Activated naive CD8-positive, alpha-beta T cell treated with anti-CD3 and anti-CD28 coated beads, Interleukin-2, amount 50 U/mL, for 16 hours (primary cell): ENCODE results near the gene NUP93.

Source experiments
- DNase-seq: peaks from one replicate; pipeline ENCODE4 v3.0.0-alpha.2; 2020; ENCODE audit warnings: low read depth, low spot score

NUP93 gene

GRCh38 chr16:56889206-56889605, 159.3 kb downstream of the NUP93 start:
- no peak for DNase-seq

- no peak for DNase-seq
These were observed 161.8 kb downstream of the NUP93 start for GRCh38 chr16:56891685-56892084.

- no peak for DNase-seq
These were observed 162.8 kb downstream of the NUP93 start for GRCh38 chr16:56892705-56893104.

- DNase-seq, result no peak
These were observed 164.5 kb downstream of the NUP93 start for GRCh38 chr16:56894331-56894917.

- no peak for DNase-seq
These were observed 165.9 kb downstream of the NUP93 start for GRCh38 chr16:56895813-56896212.

GRCh38 chr16:56896244-56896643, 166.3 kb downstream of the NUP93 start:
- DNase-seq, result no peak

GRCh38 chr16:56897026-56897799, 167.3 kb downstream of the NUP93 start:
- no peak for DNase-seq

GRCh38 chr16:56898847-56899246, 168.9 kb downstream of the NUP93 start:
- no peak for DNase-seq
